HepG2 (cell line): ENCODE data around the gene KDM3A. TPM values are rescaled to one million over a fixed set of nuclear protein-coding genes. Genes with fewer than 3 reads are reported as not detected.

Source experiments
- ATAC-seq: fragments of 200-7000 bp; cut with Tn5 transposase; 3 replicates; pipeline ENCODE4 v1.9.1; 2020; ENCODE audit warnings: mild to moderate bottlenecking, moderate library complexity
- Bru-seq: library from RNA; stranded (reverse); fragments of 400-500 nt; gene quantifications from one replicate; lab custom pipeline; 2021; lab: Mats Ljungman, UMichigan
- BruChase-seq, 2 experiments: library from RNA; stranded (reverse); fragments of 400-500 nt; gene quantifications; one replicate each; lab custom pipeline; 2021; lab: Mats Ljungman, UMichigan
- BruUV-seq: library from RNA; stranded (reverse); fragments of 400-500 nt; replicated peaks from 2 replicates; lab custom pipeline; 2021; lab: Mats Ljungman, UMichigan
- CTCF ChIA-PET: fragments of 300-600 bp; formaldehyde crosslinking; extraction: SDS; loops from one replicate; lab custom pipeline; 2021; ENCODE audit warnings: low total read pairs, inconsistent platforms, low intra/inter-chr PET ratio; lab: Yijun Ruan, JAX
- POLR2A ChIA-PET: fragments of 350-600 bp; sonication (Branson Sonifier 250); formaldehyde crosslinking; loops from one replicate; lab custom pipeline; 2020; ENCODE audit warnings: antibody characterized with exemption, inconsistent platforms; lab: Yijun Ruan, JAX
- DNase-seq: peaks from one replicate; pipeline ENCODE4 v3.0.0-alpha.2; 2015; ENCODE audit warnings: low spot score
- FAIRE-seq: peaks from 3 replicates; lab custom pipeline; 2011; peaks lifted over from hg19 to GRCh38; lab: Jason Lieb, UNC
- H2AFZ ChIP-seq: one replicate; pipeline ENCODE4 v1.6.1; 2011; ENCODE audit warnings: low read length, inconsistent platforms
- H3K27ac ChIP-seq: fragments of 300-600 bp; 3 replicates; pipeline ENCODE4 v1.8.0; 2011; ENCODE audit warnings: mixed run types, mild to moderate bottlenecking, mixed read lengths, low read length, inconsistent platforms; ENCODE audit not compliant: insufficient read depth; ENCODE audit errors: extremely low read length
- H3K27me3 ChIP-seq, 2 experiments: fragments of 200-600 bp in 1 of 2; 2 replicates in 1 of 2; 3 replicates in 1 of 2; pipeline versions ENCODE4 v1.6.0 to v1.8.0; 2011; ENCODE audit warnings: low read length in 2 of 2, mild to moderate bottlenecking in 2 of 2, moderate library complexity in 2 of 2, inconsistent platforms in 1 of 2; ENCODE audit not compliant: insufficient read depth in 2 of 2, control insufficient read depth in 1 of 2
- H3K36me3 ChIP-seq, 2 experiments: fragments of 200-600 bp in 1 of 2; replicated peaks in 1 of 2; 2 replicates in 1 of 2; 3 replicates in 1 of 2; pipeline versions ENCODE4 v1.5.1 to v1.8.0; 2011; ENCODE audit warnings: low read length in 2 of 2, inconsistent platforms in 1 of 2; ENCODE audit not compliant: insufficient read depth in 2 of 2, control insufficient read depth in 1 of 2
- H3K4me1 ChIP-seq: 2 replicates; pipeline ENCODE4 v1.5.1; 2012; ENCODE audit warnings: low read length, inconsistent platforms; ENCODE audit not compliant: insufficient read depth
- H3K4me2 ChIP-seq: 2 replicates; pipeline ENCODE4 v1.6.0; 2011; ENCODE audit warnings: low read depth, low read length, inconsistent platforms
- H3K4me3 ChIP-seq, 3 experiments: fragments of 200-600 bp in 1 of 3; sonication (generic), shearing (Covaris generic) in 1 of 3; replicated peaks in 1 of 3; 2 replicates each; pipeline ENCODE4 v1.5.1; 2011 to 2016; ENCODE audit warnings: low read length in 3 of 3, inconsistent platforms in 2 of 3, low read depth in 2 of 3, mild to moderate bottlenecking in 2 of 3, control low read depth in 1 of 3, mixed read lengths in 1 of 3; ENCODE audit not compliant: insufficient read depth in 1 of 3
- H3K79me2 ChIP-seq: one replicate; pipeline ENCODE4 v1.6.1; 2011; ENCODE audit warnings: low read length, inconsistent platforms; ENCODE audit not compliant: insufficient read depth
- H3K9ac ChIP-seq: 2 replicates; pipeline ENCODE4 v1.6.0; 2011; ENCODE audit warnings: mild to moderate bottlenecking, low read depth, low read length, inconsistent platforms; ENCODE audit not compliant: insufficient read depth
- H3K9me3 ChIP-seq: 2 replicates; pipeline ENCODE4 v1.5.1; 2012; ENCODE audit warnings: mild to moderate bottlenecking, low read length
- H4K20me1 ChIP-seq: 2 replicates; pipeline ENCODE4 v1.6.0; 2011; ENCODE audit warnings: inconsistent platforms, mild to moderate bottlenecking, low read length, moderate library complexity; ENCODE audit not compliant: insufficient read depth
- ARNT2 ChIP-seq: sonication (generic); formaldehyde crosslinking; IDR thresholded peaks from 2 replicates; pipeline ENCODE4 v1.8.0; 2022; ENCODE audit warnings: mild to moderate bottlenecking, low read depth, missing genetic modification reagents, moderate library complexity
- DR1 ChIP-seq: sonication (generic); formaldehyde crosslinking; IDR thresholded peaks from 2 replicates; pipeline ENCODE4 v1.8.0; 2021; ENCODE audit warnings: mild to moderate bottlenecking, missing genetic modification reagents, inconsistent platforms
- HMG20A ChIP-seq: IDR thresholded peaks from 2 replicates; pipeline ENCODE4 v1.6.1; 2016; ENCODE audit warnings: borderline replicate concordance
- MLX ChIP-seq: IDR thresholded peaks from 2 replicates; pipeline ENCODE4 v1.6.1; 2016
- ZFP1 ChIP-seq: IDR thresholded peaks from 2 replicates; pipeline ENCODE4 v1.6.1; 2016
- ZNF12 ChIP-seq: sonication (generic); formaldehyde crosslinking; IDR thresholded peaks from 2 replicates; pipeline ENCODE4 v1.5.0; 2020; ENCODE audit warnings: missing genetic modification reagents
- WGBS: methylation state at CpG from one replicate; pipeline ENCODE4 v1.1.6; 2017; ENCODE audit warnings: low lambda C conversion rate; 5-methylcytosine and 5-hydroxymethylcytosine counted together
- in situ Hi-C: cut with HindIII; loops from 2 replicates; pipeline ENCODE4 v1.10.0; 2017; ENCODE audit warnings: low pct_unique_long_range_greater_than_20kb; ENCODE audit not compliant: extremely low pct_ligation_motif_present
- intact Hi-C: fragments of 100-400 bp; cut with micrococcal nuclease; formaldehyde crosslinking; loops from one replicate; pipeline ENCODE4 v1.10.0; 2022; ENCODE audit not compliant: unreplicated experiment
- long read RNA-seq, 2 experiments: library from RNA in 1 of 2; library from polyadenylated mRNA in 1 of 2; stranded (forward) in 1 of 2; unstranded in 1 of 2; transcript quantifications; one replicate each; pipeline ENCODE4 v2.0.0, GENCODE V29; 2019 to 2022
- polyA minus RNA-seq, 3 experiments: library from RNA; depleted of rRNA, polyadenylated mRNA; stranded (reverse); fragments of >200 nt; gene quantifications; 2 replicates each; pipeline ENCODE4 v1.2.3, GENCODE V29; 2011; ENCODE audit warnings: low replicate concordance in 1 of 3
- polyA plus RNA-seq, 8 experiments: library from polyadenylated mRNA; depleted of rRNA in 3 of 8; stranded (reverse) in 7 of 8; unstranded in 1 of 8; fragments of >200 nt; fragmentation: Illumina TruSeq in 4 of 8; extraction: Trizol in 4 of 8; gene quantifications; 2 replicates each; pipeline versions ENCODE4 v1.2.1 to v1.2.3, GENCODE V29; 2011 to 2016; ENCODE audit warnings: low read depth in 4 of 8, missing spikeins in 1 of 8, mixed read lengths in 1 of 8; ENCODE audit not compliant: insufficient read depth in 1 of 8
- total RNA-seq, 5 experiments: library from RNA; depleted of rRNA; stranded (reverse); fragments of >200 nt; fragmentation: Illumina TruSeq; extraction: Trizol; gene quantifications; 2 replicates each; pipeline ENCODE4 v1.2.3, GENCODE V29; 2016; ENCODE audit warnings: low read depth in 1 of 5
- TF ChIP-seq, protein P1 (sequence below): sonication (generic); formaldehyde crosslinking; IDR thresholded peaks from 2 replicates; pipeline ENCODE4 v1.4.0; 2020; ENCODE audit warnings: missing genetic modification reagents, low read depth, mild to moderate bottlenecking, borderline replicate concordance
- TF ChIP-seq, protein P2 (sequence below): IDR thresholded peaks from 2 replicates; pipeline ENCODE4 v1.6.1; 2016; ENCODE audit warnings: missing biosample characterization, missing genetic modification reagents, low read depth

KDM3A gene, protein sequence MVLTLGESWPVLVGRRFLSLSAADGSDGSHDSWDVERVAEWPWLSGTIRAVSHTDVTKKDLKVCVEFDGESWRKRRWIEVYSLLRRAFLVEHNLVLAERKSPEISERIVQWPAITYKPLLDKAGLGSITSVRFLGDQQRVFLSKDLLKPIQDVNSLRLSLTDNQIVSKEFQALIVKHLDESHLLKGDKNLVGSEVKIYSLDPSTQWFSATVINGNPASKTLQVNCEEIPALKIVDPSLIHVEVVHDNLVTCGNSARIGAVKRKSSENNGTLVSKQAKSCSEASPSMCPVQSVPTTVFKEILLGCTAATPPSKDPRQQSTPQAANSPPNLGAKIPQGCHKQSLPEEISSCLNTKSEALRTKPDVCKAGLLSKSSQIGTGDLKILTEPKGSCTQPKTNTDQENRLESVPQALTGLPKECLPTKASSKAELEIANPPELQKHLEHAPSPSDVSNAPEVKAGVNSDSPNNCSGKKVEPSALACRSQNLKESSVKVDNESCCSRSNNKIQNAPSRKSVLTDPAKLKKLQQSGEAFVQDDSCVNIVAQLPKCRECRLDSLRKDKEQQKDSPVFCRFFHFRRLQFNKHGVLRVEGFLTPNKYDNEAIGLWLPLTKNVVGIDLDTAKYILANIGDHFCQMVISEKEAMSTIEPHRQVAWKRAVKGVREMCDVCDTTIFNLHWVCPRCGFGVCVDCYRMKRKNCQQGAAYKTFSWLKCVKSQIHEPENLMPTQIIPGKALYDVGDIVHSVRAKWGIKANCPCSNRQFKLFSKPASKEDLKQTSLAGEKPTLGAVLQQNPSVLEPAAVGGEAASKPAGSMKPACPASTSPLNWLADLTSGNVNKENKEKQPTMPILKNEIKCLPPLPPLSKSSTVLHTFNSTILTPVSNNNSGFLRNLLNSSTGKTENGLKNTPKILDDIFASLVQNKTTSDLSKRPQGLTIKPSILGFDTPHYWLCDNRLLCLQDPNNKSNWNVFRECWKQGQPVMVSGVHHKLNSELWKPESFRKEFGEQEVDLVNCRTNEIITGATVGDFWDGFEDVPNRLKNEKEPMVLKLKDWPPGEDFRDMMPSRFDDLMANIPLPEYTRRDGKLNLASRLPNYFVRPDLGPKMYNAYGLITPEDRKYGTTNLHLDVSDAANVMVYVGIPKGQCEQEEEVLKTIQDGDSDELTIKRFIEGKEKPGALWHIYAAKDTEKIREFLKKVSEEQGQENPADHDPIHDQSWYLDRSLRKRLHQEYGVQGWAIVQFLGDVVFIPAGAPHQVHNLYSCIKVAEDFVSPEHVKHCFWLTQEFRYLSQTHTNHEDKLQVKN (N-terminal part only)
- total RNA-seq (2016; rRNA removed; fragmentation: Illumina TruSeq; extraction: Trizol) (21.0 and 30.8 TPM in 2 replicates), polyA plus RNA-seq (2011; rRNA removed) (53.9 and 70.2 TPM in 2 replicates), polyA minus RNA-seq (2011; rRNA and poly(A)+ RNA removed; ENCODE audit: low replicate concordance) (42.3 and 101 TPM in 2 replicates), Bru-seq, nascent RNA (percentile 97 among the genes with signal in this experiment), BruChase-seq, experiment 1, labeled RNA remaining after a 6-hour chase (percentile 95 among the genes with signal in this experiment), BruChase-seq, experiment 2, labeled RNA remaining after a 2-hour chase (percentile 95 among the genes with signal in this experiment)
- total RNA-seq (2016; cell fraction: cytosol; rRNA removed; fragmentation: Illumina TruSeq; extraction: Trizol; ENCODE audit: low read depth): 3.8 and 4.0 TPM in 2 replicates
- total RNA-seq (2016; cell fraction: insoluble cytoplasmic fraction; rRNA removed; fragmentation: Illumina TruSeq; extraction: Trizol): 20.2 and 32.7 TPM in 2 replicates
- total RNA-seq (2016; cell fraction: membrane; rRNA removed; fragmentation: Illumina TruSeq; extraction: Trizol): 7.1 and 9.1 TPM in 2 replicates
- total RNA-seq (2016; cell fraction: nucleus; rRNA removed; fragmentation: Illumina TruSeq; extraction: Trizol): 52.1 and 52.6 TPM in 2 replicates
- polyA plus RNA-seq (2011; cell fraction: cytosol; rRNA removed): 29.9 and 38.1 TPM in 2 replicates
- 77.5 and 80.4 TPM in 2 replicates for polyA plus RNA-seq (2011; cell fraction: nucleus; rRNA removed)
- 46.4 and 59.6 TPM in 2 replicates for polyA plus RNA-seq (2012)
- 1.5 and 3.7 TPM in 2 replicates for polyA plus RNA-seq (2016; cell fraction: cytosol; fragmentation: Illumina TruSeq; extraction: Trizol; ENCODE audit: low read depth)
- polyA plus RNA-seq (2016; cell fraction: insoluble cytoplasmic fraction; fragmentation: Illumina TruSeq; extraction: Trizol; ENCODE audit: low read depth): 24.8 and 27.7 TPM in 2 replicates
- 5.6 and 5.8 TPM in 2 replicates for polyA plus RNA-seq (2016; cell fraction: membrane; fragmentation: Illumina TruSeq; extraction: Trizol; ENCODE audit: low read depth)
- polyA plus RNA-seq (2016; cell fraction: nucleus; fragmentation: Illumina TruSeq; extraction: Trizol; ENCODE audit: insufficient read depth, low read depth): 38.9 TPM in 2 replicates
- 82.1 and 91.9 TPM in 2 replicates for polyA minus RNA-seq (2011; cell fraction: cytosol; rRNA and poly(A)+ RNA removed)
- polyA minus RNA-seq (2011; cell fraction: nucleus; rRNA and poly(A)+ RNA removed): 257 and 304 TPM in 2 replicates
- long read RNA-seq, experiment 1, full-length matches to known transcripts: 1 of 9 reads
- long read RNA-seq, experiment 1, partial matches to known transcripts: 2 of 9 reads
- long read RNA-seq, experiment 1, other reads (novel, unspliced or antisense): 6 of 9 reads
- long read RNA-seq, experiment 2, full-length matches to known transcripts: 21 of 55 reads
- long read RNA-seq, experiment 2, partial matches to known transcripts: 24 of 55 reads
- long read RNA-seq, experiment 2, other reads (novel, unspliced or antisense): 10 of 55 reads

DNA sequence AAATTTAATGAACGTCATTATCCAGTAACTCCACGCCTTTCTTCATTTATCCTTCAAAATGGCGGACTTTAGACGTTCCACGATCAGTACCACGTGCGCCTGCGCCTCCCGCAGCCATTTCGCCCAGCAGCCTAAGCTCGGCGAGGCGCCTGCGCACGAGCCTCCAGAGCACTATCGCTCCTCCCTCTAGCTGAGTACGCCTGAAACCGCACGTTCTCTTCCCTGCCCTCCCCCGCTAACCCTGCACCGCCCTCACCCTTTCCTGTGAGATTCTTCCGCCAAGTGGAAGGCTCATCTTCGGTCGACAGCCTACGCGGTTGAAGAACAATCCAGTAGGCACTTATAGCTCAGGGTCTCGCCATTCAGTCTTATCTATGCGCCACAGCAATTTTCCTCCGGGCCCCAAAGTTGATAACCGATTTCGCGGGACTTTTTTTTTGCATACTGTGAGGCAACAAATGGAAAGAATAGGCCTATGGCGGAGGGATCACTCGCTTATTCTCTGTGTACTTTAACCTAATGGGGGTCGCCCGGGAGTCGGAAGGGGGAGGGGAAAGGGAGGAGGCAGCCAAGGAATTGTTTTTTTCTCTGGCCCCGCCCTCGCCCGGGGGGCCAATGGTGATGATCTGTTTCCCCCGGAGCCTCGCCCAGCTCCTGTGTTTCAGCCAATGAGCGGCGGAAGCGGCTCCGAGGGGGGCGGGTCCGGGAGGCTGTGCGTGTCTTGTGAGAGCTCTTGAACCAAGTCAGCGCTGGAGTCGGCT, at the start of gene KDM3A:
KDM3A (plus strand) TSS at position 741 of the 761 bp plus-strand sequence. CDS start 677 bp downstream, outside the sequence.
- under 1% methylated on average over 48 of the region's 51 CpGs for WGBS
- in situ Hi-C loops (no loop called here), intact Hi-C loops (loop anchor here (1.0 to 5.0 kb wide), 4 partner anchors 122 to 334 kb away; partner anchors contain the start of genes CHMP3, IMMT, POLR1A and PTCD3)
- no peak for TF ChIP-seq HMG20A
- peak; percentile 89 for TF ChIP-seq MLX
- TF ChIP-seq ZNF12 (CRISPR knock-in tag): peak; percentile 83; the same call in 1 of the 2 replicates
- TF ChIP-seq, protein P1, sequence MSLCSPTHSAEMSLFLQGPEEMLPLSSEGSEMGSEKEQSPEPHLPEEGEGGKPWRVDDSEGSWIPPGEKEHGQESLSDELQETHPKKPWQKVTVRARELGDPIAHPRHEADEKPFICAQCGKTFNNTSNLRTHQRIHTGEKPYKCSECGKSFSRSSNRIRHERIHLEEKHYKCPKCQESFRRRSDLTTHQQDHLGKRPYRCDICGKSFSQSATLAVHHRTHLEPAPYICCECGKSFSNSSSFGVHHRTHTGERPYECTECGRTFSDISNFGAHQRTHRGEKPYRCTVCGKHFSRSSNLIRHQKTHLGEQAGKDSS (CRISPR knock-in tag): peak; percentile 96
- TF ChIP-seq ZFP1 (CRISPR knock-in tag): 0 out of 2 replicates have a peak, but pooled peaks have one; percentile 57
- TF ChIP-seq DR1 (CRISPR knock-in tag): peak; percentile 63
- TF ChIP-seq, protein P2, sequence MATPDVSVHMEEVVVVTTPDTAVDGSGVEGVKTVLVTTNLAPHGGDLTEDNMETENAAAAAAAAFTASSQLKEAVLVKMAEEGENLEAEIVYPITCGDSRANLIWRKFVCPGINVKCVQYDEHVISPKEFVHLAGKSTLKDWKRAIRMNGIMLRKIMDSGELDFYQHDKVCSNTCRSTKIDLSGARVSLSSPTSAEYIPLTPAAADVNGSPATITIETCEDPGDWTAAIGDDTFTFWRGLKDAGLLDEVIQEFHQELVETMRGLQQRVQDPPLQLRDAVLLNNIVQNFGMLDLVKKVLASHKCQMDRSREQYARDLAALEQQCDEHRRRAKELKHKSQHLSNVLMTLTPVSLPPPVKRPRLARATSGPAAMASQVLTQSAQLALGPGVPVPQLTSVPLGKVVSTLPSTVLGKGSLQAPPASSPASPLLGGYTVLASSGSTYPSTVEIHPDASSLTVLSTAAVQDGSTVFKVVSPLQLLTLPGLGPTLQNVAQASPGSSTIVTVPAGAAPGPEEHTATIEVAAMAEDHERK: peak; percentile 60; the same call in 1 of the 2 replicates
- peak; percentile 99 for TF ChIP-seq ARNT2

More for the DNA sequence above, at the start of gene KDM3A:
- Histone ChIP-seq H3K27me3 (peaks cover 0 to 4% of the 10 kb centered on the region in 2 experiments; a peak in 1 of 5 replicates), H3K79me2 (peaks cover 40% of the 10 kb centered on the region), H3K4me3 (peak within 1 kb of the TSS; percentile 70 to 97 (median 81)), H3K9ac (peak within 1 kb of the TSS; percentile 81), H3K4me2 (peak within 1 kb of the TSS; percentile 85), H2AFZ (peak within 1 kb of the TSS; percentile 97), H3K36me3 (peaks cover 5 to 25% of the 10 kb centered on the region in 2 experiments; a peak in 4 of 5 replicates), H3K27ac (peak within 1 kb of the TSS; percentile 98), H3K4me1 (peaks cover 36% of the 10 kb centered on the region), H4K20me1 (peaks cover 38% of the 10 kb centered on the region), H3K9me3 (peaks cover 29% of the 10 kb centered on the region)
- FAIRE-seq (peak; percentile 79), ATAC-seq (peak; percentile 92), DNase-seq (peak; percentile 99)
- ChIA-PET POLR2A (interaction anchor here (0.7 to 3.0 kb wide), 27 partner anchors 10 to 1575 kb away, joined by 3 to 18 read pairs (median 4); partner anchors contain the start of genes CHMP3, IMMT, POLR1A and PTCD3), CTCF (no interaction called here)
- BruUV-seq: no TSS peak
